Measurements from ENCODE around the gene MFAP2.

GRCh38 chr1:16999863-17000262 lies 19.4 kb upstream of the MFAP2 start:
- TF ChIP-seq, protein P1, sequence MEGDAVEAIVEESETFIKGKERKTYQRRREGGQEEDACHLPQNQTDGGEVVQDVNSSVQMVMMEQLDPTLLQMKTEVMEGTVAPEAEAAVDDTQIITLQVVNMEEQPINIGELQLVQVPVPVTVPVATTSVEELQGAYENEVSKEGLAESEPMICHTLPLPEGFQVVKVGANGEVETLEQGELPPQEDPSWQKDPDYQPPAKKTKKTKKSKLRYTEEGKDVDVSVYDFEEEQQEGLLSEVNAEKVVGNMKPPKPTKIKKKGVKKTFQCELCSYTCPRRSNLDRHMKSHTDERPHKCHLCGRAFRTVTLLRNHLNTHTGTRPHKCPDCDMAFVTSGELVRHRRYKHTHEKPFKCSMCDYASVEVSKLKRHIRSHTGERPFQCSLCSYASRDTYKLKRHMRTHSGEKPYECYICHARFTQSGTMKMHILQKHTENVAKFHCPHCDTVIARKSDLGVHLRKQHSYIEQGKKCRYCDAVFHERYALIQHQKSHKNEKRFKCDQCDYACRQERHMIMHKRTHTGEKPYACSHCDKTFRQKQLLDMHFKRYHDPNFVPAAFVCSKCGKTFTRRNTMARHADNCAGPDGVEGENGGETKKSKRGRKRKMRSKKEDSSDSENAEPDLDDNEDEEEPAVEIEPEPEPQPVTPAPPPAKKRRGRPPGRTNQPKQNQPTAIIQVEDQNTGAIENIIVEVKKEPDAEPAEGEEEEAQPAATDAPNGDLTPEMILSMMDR (IDR thresholded peaks at IDR 0.05; ENCODE audit: low read depth, low read length, poor library complexity, severe bottlenecking), result no peak
- no peak for TF ChIP-seq EZH2phosphoT487 (IDR thresholded peaks at IDR 0.05; ENCODE audit: borderline replicate concordance, low read length)

Data from DOHH2 (cell line).